HuH-7.5 (cell line): ENCODE measurements around the gene GPX6.
"Not testable (repeated sequence)": the region's sequence is repeated elsewhere in the genome, so short reads cannot be mapped to it uniquely, and the experiment has no call there.

ENCODE experiments used
- DNase-seq: peaks from one replicate; pipeline ENCODE4 v3.0.0; 2011; ENCODE audit warnings: low spot score

The GPX6 gene

GRCh38 chr6:28515676-28516075 lies at the start of gene GPX6:
TSS of gene GPX6 (minus strand) at chr6:28515793. CDS start at chr6:28515743, 50 bp downstream.
- DNase-seq = no peak

DNA sequence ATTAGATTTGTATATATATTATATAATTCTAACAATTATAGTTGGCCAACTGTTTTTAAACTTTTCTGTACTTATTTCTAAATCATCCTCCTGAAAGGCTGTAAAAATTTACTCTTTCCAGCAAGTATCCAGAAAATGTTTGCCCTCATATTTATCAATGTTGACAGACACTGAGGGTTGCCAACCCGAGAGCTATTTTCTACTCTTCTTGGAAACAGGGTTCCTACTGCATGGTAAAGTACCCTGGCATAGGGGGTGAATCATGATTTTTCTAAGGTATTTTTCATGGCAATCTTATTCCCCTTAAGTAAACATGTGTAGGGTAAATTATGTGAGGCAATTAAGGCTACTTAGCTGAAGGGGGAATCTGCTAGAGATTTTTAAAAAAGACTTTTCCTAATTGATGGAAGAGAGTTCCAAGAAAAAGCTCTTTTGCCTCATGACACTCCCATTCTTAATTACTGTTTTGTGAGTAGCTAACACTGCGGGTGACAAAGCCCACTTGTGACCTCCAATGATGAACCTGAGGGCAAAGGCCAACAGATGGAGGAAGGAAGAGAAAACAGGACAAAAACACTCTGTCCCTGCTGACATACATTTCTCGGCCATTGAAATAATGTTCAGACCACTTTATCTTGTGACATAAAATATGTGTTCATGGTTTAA lies 48.0 kb upstream of the GPX6 start:
- DNase-seq = no peak

DNA sequence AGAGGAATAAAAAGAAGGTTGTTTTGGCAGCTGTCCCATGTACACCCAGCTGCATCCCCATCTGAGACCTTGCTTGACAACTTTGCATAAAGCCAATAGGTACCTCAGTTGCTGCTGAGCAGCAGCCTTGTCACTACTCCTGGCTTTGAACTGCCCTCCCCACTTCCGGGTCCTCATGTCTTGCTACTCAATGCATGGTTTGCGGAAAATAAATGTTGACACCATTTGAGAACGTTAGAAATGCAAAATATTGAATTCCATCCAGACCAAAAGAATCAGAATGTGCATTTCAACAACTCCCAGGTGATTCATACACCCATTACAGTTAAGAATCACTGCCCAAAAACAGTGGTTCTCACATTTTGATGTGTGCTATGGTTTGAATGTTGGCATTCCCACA lies 43.0 kb upstream of the GPX6 start:
- no peak for DNase-seq

GRCh38 chr6:28555136-28555535 lies 39.5 kb upstream of the GPX6 start:
- DNase-seq = no peak

- DNase-seq = no peak
Observed at GRCh38 chr6:28553986-28554881, 38.6 kb upstream of the GPX6 start.

- no peak for DNase-seq
Observed at GRCh38 chr6:28553384-28553985, 37.9 kb upstream of the GPX6 start.

DNA sequence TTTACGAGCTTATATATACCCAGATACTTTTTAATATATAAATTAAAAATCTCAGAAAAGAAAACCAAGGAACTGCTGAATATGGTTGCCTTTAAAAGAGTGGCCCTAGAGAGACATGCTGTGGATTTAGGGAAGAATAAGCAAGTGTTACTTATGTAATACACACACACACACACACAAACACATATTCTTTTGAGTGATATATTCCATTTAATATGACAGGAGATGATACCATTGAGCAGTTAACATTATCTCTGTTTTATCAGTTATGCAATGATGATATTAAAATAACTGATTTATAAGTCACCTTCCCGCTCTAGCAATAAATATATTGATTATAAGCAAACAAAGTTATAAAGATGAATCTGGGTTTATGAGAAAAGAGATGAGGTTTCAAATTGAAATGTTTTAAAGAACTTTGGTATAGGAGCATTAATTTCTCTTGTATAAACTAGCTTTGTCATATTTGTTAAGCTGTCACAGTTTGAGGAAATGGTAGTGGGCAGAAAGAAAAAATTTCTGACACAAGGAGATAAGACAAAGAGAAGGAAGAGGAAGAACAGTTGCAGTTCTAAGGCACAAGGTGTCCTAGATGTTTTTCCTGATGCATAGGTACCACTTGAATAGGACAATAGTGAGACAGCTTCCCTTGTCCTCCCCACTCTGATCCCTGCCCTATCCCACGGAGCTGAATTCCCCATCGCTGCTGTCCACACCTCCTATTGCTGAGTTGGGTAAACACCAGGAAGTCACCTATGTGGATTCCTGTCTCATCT lies 36.5 kb upstream of the GPX6 start:
- no peak for DNase-seq

DNA sequence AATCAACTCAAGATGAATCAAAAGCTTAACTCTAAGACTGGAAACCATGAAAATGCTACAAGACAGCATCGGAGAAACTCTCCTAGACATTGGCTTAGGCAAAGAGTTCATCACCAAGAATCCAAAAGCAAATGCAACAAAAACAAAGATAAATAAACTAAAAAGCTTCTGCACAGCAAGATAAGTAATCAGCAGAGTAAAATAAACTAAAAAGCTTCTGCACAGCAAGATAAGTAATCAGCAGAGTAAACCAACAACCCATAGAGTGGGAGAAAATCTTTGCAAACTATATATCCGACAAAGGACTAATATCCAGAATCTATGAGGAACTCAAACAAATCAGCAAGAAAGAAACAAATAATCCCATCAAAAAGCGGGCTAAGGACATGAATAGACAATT lies 31.4 kb upstream of the GPX6 start:
- not testable (repeated sequence) for DNase-seq

DNA sequence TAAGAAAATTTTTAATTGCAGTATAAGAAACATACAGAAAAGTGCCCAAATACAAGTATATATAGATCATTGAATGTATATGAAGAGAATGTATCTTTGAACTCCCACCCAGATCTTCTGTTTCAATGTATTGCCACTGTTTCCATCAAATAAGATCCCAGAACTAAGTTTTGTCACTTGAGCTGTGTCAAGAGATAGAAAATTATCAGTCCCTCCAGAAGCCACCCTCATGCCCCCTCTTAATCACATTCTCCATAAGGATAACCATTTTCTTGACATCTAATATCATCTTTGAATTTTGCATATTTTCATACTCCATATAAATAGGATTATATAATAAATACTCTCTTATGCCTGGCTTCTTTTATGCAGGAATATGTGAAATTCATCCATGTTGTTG lies 30.4 kb upstream of the GPX6 start:
- no peak for DNase-seq

GRCh38 chr6:28543651-28544610 lies 28.3 kb upstream of the GPX6 start:
- no peak for DNase-seq

- DNase-seq = peak; percentile 41
Observed at GRCh38 chr6:28542440-28543296, 27.1 kb upstream of the GPX6 start.

- no peak for DNase-seq
Observed at GRCh38 chr6:28541996-28542395, 26.4 kb upstream of the GPX6 start.

DNA sequence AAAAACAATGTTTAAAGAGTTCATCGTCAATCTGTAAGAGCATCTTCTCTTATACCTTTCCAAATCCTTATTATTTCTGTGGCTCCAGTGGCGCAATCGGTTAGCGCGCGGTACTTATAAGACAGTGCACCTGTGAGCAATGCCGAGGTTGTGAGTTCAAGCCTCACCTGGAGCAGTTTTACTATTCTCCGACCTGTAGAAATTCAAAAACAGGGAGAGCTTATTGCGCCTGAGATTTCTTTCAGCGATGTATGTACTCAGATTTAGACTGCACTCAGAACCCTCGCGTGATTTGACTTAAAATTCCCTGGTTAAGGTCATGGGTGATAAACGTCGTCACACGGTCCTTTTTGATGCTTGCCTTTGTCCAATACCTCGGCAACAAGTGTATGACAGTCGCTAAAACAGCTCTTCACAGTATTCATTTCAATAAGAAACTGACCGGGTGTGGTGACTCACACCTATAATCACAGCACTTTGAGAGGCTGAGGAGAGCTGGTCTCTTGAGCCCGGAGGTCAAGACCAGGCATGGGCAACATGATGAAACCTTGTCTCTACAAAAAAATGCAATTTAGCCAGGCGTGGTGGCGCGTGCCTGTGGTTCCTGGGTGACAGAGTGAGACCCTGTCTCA lies 22.0 kb upstream of the GPX6 start:
- DNase-seq = no peak

DNA sequence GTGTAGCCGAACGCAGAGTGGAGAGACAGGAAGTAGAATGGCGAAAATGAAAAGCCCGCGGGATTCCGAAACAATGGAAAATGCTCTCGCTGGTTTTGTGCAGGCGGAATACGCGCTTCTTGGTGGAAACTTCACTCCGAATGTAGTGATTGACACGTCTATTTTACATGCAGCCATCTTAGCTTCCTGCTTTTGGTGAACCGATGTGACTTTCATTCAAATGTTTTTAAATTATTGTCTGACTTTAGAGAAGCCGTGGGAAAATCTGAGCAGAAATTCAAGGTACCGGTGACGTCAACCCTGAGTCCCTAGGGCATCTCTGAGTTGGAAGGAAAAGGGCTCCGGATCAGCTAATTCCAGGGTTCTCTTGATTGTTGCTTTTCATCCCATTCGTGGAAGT lies 21.5 kb upstream of the GPX6 start:
- DNase-seq = no peak

GRCh38 chr6:28534875-28535274 lies 19.3 kb upstream of the GPX6 start:
- no peak for DNase-seq

- DNase-seq = no peak
Observed at GRCh38 chr6:28534306-28534705, 18.7 kb upstream of the GPX6 start.

DNA sequence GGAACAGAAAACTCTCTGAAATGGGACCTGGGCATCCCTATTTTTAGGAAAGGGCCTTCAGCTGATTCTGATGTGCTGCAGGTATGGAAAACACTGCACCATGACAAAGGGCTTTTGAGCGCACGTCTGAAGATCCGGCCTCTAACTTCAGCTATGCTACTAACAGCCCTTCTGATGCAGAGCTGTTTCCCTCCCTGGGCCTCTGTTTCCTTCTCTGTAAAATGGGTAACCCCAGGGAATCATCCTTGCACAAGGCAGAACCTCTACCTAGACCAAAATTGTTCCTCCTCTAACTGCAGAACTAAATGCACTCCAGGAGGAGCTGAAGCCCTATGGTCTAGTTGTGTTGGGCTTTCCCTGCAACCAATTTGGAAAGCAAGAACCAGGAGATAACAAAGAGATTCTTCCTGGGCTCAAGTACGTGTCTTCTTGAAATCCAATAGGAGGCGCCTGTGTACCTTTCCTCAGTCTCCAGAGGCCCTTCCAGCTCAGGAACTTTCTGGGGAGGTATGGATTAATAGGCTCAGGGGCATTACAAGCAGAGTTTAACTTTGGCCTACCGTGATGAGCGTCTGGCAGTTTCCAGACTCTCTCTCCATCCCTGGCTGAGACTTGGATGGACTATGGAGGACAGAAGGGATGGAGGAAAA lies 16.0 kb upstream of the GPX6 start:
- DNase-seq = no peak

GRCh38 chr6:28530777-28531176 lies 15.2 kb upstream of the GPX6 start:
- no peak for DNase-seq

DNA sequence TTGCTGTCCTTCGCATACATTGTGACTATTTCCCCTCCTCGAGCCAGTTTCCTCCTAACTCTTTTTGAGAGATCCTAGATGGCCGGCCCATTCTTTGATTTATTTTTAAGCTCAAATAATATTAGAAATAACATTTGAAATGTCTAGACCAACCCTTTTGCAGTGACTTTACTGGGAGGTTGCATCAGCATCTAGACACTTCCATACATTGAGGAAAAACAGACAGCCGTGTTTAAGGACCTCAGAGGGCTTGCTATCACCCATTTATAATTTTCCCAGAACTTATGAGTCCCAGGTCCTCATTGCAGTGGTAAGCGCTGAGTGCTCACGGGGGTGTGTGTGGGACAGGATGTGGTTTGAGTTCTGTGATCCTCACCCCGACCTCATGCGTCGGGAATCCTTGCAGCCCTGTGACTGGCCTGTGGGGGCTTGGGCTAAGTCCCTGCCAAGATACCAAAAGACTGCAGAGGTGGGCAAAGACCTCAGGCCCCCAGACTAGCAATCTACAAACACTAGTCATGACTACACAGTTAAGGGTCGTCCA lies 10.0 kb upstream of the GPX6 start, which contains the start of gene GPX5:
Gene GPX5, plus strand, starts transcription at position 386 of the 544 bp plus-strand sequence. Its CDS starts 133 bp downstream, at position 519.
- no peak for DNase-seq
